Posterior cingulate gyrus (tissue), 11 donors: ENCODE measurements around the gene PAQR5.
"Not testable (repeated sequence)": the region's sequence is repeated elsewhere in the genome, so short reads cannot be mapped to it uniquely, and the experiment has no call there.

Experiments used
- DNase-seq, 10 donors: peaks; one replicate each; pipeline versions ENCODE4 v3.0.0 to v3.0.0-alpha.2; 2020 to 2021; ENCODE audit warnings: mixed read lengths in 3 of 10
- intact Hi-C: fragments of 100-400 bp; cut with DNase I; formaldehyde crosslinking; loops from one replicate; pipeline ENCODE4 v1.15.1; 2023

PAQR5 gene

DNA sequence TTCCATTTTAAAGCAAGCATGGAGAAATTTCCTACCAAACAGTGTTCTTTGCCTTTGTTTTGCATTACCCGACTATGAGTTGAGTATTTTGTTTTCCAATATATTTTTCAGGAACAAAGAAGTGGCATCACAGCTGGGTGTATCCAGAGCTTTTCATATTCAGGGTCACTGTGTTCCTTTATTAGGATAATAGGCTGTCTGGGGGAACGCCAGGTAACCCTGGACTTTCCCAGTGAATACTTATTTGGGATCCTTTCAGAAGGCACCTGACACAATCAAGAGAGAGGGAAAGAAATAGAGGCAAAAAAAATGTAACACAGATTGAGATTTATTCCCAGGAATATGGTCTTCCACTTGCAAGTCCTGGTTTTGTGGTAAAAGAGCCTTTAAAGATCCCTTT is 44.4 kb downstream of the PAQR5 start:
- no peak for DNase-seq
- intact Hi-C loops = no loop called here

GRCh38 chr15:69344238-69344637 is 45.5 kb downstream of the PAQR5 start:
- intact Hi-C loops = no loop called here
- no peak for DNase-seq

DNA sequence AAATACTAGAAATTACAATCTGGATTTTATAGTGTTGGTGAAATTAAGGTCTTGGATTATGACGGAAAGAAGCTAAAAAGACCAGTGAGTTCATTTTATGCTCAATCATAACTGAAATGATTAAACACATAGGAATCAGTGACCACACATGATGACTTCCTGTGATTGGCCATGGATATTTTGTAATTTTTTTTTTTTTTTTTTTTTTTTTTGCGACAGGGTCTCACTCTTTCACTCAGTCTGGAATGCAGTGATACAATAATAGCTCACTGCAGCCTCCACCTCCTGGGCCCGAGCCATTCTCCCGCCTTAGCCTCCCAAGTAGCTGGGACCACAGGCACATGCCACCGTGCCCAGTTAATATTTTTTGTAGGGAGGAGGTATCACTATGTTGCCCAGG is 47.4 kb downstream of the PAQR5 start:
- DNase-seq = no peak
- intact Hi-C loops = no loop called here

DNA sequence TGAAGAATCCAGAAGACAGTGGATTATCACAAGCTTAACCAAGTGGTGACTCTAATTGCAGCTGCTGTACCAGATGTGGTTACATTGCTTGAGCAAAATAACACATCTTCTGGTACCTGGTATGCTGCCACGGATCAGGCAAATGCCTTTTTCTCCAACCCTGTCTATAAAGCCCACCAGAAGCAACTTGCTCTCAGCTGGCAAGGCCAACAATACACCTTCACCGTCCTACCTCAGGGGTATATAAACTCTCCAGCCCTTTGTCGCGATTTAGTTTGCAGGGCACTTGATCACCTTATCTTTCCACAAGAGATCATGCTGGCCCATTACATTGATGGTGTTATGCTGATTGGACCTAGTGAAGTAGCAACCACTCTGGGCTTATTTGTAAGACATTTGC is 52.6 kb downstream of the PAQR5 start:
- intact Hi-C loops = no loop called here
- DNase-seq = no peak

- no peak for DNase-seq
- intact Hi-C loops = no loop called here
Observed at GRCh38 chr15:69351884-69352283, 53.2 kb downstream of the PAQR5 start.

GRCh38 chr15:69357773-69358771 is 59.4 kb downstream of the PAQR5 start:
- intact Hi-C loops = no loop called here
- DNase-seq = no peak

DNA sequence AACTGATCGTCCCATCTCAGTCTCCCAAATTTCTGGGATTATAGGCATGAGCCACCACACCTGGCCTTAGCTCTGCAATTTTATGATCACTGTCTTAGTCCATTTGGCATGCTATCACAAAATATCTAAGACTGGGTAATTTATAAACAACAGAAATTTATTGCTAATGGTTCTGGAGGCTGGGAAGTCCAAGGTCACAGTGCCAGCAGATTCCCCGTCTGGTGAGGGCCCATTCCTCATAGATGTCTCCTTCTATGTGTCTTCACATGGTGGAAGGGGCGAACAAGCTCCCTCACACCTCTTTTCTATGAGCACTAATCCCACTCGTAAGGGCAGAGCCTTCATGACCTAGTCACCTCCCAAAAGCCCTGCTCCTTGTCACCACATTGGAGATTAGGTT is 60.1 kb downstream of the PAQR5 start:
- intact Hi-C loops = no loop called here
- DNase-seq = no peak

GRCh38 chr15:69359722-69360121 is 61.0 kb downstream of the PAQR5 start:
- intact Hi-C loops = no loop called here
- no peak for DNase-seq

DNA sequence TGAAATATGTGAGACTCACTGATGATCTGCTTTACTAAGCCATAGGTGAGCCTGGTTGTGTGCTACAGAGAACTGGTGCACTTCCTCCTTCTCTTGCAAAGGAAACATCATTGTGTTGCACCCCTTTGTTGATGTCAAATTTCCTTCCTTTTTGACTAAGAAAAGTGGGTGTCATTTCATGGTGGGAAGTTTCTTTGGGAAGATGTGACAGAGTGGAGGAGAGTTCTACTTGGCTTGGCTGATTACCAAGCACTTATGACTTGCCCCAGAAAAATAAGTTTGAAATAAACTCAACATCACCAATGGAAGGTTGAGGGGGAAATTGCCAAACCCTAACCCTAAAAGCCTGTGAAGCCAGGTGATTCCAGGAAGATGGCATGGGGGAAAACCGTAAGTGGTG is 61.9 kb downstream of the PAQR5 start:
- intact Hi-C loops = no loop called here
- DNase-seq = no peak

DNA sequence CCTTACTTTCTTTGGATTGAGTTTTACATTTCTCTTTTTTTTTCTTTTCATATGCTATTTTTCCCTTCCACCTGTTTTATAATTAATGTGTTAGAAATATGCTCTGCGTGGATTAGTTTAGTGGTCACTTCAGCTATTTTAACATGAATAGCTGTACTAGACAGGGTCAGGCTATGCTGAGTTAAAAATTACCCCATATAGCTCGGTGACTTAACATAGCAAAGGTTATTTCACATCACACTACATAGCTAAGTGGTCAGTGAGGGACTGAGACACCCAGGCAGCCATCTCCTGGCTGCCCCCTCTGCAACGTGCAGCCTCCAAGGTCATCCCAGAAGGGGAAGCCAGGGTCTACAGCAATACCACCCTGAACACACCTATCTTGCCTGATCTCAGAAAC is 68.5 kb downstream of the PAQR5 start:
- intact Hi-C loops = no loop called here
- no peak for DNase-seq

- no peak for DNase-seq
- intact Hi-C loops = no loop called here
Observed at GRCh38 chr15:69369631-69370030, 70.9 kb downstream of the PAQR5 start.

DNA sequence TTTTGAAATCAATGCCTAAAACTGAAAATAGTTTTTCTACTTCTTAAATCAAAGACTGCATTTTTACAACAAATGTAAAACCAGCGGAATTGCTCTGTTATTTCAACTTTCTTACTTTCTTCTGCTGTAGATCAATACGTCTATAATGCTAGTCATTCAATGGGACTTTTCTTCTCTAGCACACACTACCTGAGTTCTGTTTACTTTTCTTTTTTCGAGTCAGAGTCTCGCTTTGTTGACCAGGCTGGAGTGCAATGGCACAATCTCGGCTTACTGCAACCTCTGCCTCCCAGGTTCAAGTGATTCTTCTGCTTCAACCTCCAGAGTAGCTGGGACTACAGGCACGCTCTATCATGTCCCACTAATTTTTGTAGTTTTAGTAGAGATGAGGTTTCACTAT is 74.7 kb downstream of the PAQR5 start:
- intact Hi-C loops = no loop called here

GRCh38 chr15:69375151-69375790 is 76.6 kb downstream of the PAQR5 start:
- intact Hi-C loops = no loop called here
- DNase-seq = no peak

More for the DNA sequence above, 74.7 kb downstream of the PAQR5 start:
- DNase-seq = no peak

DNA sequence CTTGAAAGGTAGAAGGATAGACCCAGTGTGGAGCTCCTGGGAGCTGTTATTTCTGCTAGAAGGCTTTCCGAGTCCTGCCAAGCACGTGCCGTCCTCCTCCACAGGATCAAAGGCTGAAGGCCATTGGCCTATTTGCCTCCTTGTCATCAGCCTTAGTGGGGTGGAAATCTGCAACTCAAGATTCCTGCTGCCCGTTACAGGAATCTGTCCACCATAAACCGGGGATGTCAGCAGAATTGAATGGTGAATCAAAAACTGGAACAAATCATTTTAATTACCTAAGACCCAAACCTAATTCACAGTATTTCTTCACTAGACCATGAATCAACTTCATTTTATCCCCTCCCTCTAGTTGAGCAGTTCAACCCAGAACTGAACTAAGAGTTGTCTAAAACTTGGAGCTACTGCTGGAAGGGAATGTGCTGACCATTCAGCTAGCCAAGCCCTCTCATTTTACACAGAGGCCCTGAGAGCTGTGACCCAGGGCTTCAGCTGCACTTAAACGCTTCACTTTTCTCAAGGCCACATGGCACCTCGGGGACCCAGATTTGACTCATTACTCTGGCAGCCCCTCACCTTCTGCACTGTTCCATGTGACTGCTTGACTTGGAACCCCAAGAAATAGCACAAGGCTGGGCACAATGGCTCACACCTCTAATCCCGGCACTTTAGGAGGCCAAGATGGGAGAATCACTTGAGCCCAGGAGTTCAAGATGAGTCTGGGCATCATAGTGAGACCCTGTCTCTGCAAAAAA is 78.7 kb downstream of the PAQR5 start:
- intact Hi-C loops = no loop called here
- no peak for DNase-seq

DNA sequence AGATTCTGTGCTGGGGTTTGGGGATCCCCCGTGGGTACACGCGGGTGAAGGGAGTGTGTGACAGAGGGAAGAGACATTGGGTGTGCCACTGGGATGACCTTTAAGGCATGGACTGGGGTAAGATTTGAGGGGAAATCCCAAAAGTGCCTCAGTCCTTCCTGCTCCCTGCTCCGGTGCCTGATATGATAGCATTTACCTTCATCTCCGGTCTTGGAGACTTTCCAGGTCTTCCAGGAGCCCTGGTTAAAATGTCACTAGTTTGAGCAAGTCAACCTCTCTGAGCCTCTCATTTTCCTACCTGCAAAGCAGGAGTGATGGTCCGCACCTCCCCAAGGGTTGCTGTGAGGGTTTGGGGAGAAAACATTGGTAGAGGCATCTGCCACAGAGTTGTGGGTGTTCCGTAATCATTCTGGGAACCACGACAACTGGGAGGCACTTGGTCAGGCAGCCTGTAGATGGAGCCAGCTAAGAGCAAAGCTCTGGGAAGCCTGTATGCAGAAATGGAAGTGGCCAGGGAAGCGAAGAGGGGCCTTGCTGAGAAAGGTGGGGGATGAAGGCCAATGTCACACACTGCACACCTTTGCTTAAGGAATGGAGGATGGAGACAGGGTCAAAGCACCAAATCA is 81.5 kb downstream of the PAQR5 start:
- intact Hi-C loops = no loop called here
- DNase-seq = no peak

DNA sequence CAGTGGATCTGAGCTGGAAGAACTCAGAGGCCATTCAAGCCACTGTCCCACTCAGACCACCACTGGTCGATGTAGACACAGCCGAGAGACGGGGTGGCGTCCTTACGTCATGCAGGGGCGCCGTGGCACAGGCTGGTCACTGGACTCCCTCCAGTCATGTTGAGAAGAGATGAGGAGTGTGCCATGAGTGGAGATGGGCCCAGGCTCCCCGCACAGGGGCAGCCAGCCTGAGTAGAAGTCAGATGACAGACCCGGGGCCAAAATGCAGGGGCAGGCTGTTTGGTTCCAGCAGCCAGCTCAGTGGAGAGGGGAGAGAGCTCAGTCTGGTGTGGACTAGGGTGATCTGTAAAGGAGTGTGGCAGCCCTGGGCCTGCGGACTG is 82.0 kb downstream of the PAQR5 start:
- no peak for DNase-seq
- intact Hi-C loops = no loop called here

GRCh38 chr15:69382176-69382575 is 83.5 kb downstream of the PAQR5 start:
- DNase-seq, intact Hi-C loops: not testable (repeated sequence)

DNA sequence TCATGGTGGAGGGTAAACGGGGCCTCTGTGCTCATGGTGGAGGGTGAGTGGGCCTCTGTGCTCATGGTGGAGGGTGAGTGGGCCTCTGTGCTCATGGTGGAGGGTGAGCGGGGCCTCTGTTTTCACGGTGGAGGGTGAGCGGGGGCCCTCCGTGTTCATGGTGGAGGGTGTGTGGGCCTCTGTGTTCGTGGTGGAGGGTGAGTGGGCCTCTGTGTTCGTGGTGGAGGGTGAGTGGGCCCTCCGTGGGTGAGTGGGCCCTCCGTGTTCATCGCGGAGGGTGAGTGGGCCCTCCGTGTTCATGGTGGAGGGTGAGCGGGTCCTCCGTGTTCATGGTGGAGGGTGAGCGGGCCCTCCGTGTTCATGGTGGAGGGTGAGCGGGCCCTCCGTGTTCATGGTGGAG is 85.4 kb downstream of the PAQR5 start:
- intact Hi-C loops, DNase-seq: not testable (repeated sequence)

DNA sequence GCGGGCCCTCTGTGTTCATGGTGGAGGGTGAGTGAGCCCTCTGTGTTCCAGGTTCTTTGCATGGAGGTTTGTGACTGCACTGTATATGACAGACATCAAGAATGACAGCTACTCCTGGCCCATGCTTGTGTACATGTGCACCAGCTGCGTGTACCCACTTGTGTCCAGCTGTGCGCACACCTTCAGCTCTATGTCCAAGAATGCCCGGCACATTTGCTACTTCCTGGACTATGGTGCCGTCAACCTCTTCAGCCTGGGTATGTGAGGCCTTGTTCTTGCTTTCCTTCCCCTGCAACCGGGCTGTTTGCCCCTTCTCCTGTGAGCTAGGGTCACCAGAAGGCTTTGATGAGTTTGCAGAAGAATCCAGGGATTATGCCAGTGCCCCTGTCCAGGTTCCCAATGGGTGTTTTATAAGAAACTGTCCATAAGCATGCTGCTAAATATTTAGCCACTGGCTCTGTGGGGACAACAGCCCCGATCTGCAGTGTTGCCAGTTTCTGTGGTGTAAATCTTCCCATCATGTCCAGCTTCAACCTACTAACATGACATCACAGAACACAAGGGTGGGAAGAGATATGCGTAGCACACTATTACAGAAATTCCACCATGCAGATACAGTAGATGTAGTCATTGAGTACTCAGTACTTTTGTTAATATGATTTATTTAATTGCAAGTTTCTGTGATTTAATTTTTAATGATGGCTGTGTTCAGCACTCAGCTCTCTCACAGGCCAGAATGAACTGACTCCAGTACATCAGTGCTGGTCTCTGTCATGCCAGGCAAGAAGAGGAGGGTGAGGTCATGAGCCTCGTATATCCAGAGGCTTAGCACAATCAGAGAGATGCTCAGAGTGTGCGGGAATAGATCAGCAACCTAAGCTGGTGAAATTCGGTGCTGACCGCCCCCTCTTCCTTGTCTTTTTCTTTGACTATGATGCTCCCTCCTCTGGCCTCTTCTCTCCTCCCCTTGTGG is 86.2 kb downstream of the PAQR5 start:
- intact Hi-C loops = no loop called here
- no peak for DNase-seq

DNA sequence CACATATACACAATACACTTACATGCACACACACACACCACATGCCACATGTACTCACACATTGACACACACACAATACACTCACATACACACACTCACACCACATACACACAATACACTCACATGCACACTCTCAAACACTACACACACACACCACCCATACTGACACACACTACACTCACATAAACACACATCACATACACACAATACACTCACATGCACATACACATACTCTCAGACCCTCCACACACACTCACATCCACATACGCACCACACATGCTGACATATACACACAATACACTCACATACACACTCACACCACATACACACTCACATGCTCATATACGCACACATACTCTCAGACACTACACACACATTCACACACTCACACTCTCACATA is 87.1 kb downstream of the PAQR5 start:
- DNase-seq = no peak
- intact Hi-C loops = no loop called here
